T-helper 2 cell treated with Interferon-gamma antibody and Interleukin-4, amounts not matched to agents 100 ng/mL and 5 ng/mL, for 36 hours (primary cell): ENCODE measurements around the gene TTC13. TPM values are rescaled to one million over a fixed set of nuclear protein-coding genes. Genes with fewer than 3 reads are reported as not detected.
"Not testable (repeated sequence)": the region's sequence is repeated elsewhere in the genome, so short reads cannot be mapped to it uniquely, and the experiment has no call there.

Experiments used
- intact Hi-C: fragments of 100-400 bp; cut with micrococcal nuclease; formaldehyde crosslinking; loops from one replicate; pipeline ENCODE4 v1.15.1; 2023
- total RNA-seq: library from RNA; stranded (reverse); gene quantifications from 2 replicates; pipeline ENCODE4 v1.2.3, GENCODE V29; 2022

The TTC13 gene
- 29.1 and 30.1 TPM in 2 replicates for total RNA-seq

GRCh38 chr1:230978491-230979388, at the start of gene TTC13, which contains the start of gene ARV1:
TTC13 (minus strand) TSS chr1:230978861; CDS start chr1:230978830, 31 bp downstream.
ARV1 (plus strand) TSS chr1:230979094; CDS start chr1:230979106, 12 bp downstream.
- intact Hi-C loops, result loop anchor here (1.0 to 5.0 kb wide), 9 partner anchors 41 to 550 kb away; partner anchors contain the start of genes C1orf198, COG2, FAM89A and GNPAT

- intact Hi-C loops, result no loop called here
These were observed 49.3 kb upstream of the TTC13 start for GRCh38 chr1:231027971-231028370.

- intact Hi-C loops, result no loop called here
These were observed 48.7 kb upstream of the TTC13 start for GRCh38 chr1:231027136-231027925.

GRCh38 chr1:231026576-231026975, 47.9 kb upstream of the TTC13 start:
- intact Hi-C loops, result no loop called here

- intact Hi-C loops, result no loop called here
These were observed 44.5 kb upstream of the TTC13 start for GRCh38 chr1:231023150-231023549.

- intact Hi-C loops, result not testable (repeated sequence)
These were observed 43.9 kb upstream of the TTC13 start for GRCh38 chr1:231022543-231022942.

- intact Hi-C loops, result no loop called here
These were observed 42.9 kb upstream of the TTC13 start for GRCh38 chr1:231021540-231022031.

GRCh38 chr1:231020816-231021215, 42.2 kb upstream of the TTC13 start:
- intact Hi-C loops, result no loop called here

GRCh38 chr1:231020139-231020601, 41.5 kb upstream of the TTC13 start:
- intact Hi-C loops, result no loop called here

GRCh38 chr1:231019711-231020110, 41.0 kb upstream of the TTC13 start:
- intact Hi-C loops, result no loop called here

- intact Hi-C loops, result no loop called here
These were observed 38.3 kb upstream of the TTC13 start for GRCh38 chr1:231016966-231017365.

GRCh38 chr1:231016234-231016633, 37.6 kb upstream of the TTC13 start:
- intact Hi-C loops, result no loop called here

- intact Hi-C loops, result no loop called here
These were observed 34.8 kb upstream of the TTC13 start for GRCh38 chr1:231013391-231014015.

GRCh38 chr1:231011963-231012362, 33.3 kb upstream of the TTC13 start:
- intact Hi-C loops, result no loop called here

- intact Hi-C loops, result no loop called here
These were observed 32.7 kb upstream of the TTC13 start for GRCh38 chr1:231011360-231011759.

- intact Hi-C loops, result not testable (repeated sequence)
These were observed 28.9 kb upstream of the TTC13 start for GRCh38 chr1:231007535-231007934.

- intact Hi-C loops, result no loop called here
These were observed 23.2 kb upstream of the TTC13 start for GRCh38 chr1:231001892-231002291.

- intact Hi-C loops, result no loop called here
These were observed 22.0 kb upstream of the TTC13 start for GRCh38 chr1:231000639-231001038.

- intact Hi-C loops, result no loop called here
These were observed 21.5 kb upstream of the TTC13 start for GRCh38 chr1:231000201-231000600.

GRCh38 chr1:230994860-230995259, 16.2 kb upstream of the TTC13 start:
- intact Hi-C loops, result no loop called here

GRCh38 chr1:230992100-230992774, 13.6 kb upstream of the TTC13 start:
- intact Hi-C loops, result no loop called here
